ENCODE measurements around the gene RRAGC.

DNA sequence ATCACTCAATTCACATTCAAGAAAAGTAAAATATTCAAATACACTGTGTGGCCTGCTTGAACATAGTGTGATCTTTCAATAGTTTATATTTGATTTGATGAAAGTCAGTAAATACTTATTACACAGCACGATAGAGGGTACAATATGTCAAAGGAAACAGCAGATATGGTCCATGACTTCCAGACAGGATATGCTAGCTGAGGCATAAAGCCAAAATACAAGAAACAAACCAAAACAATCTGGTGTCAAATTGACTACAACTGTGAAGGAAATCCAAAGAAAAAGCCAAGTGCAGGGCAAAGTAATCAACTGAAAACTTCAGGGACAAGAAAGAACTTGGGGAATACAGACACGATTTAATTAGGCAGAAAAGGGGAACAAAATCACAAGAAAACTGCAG lies 19.3 kb downstream of the RRAGC start:
- TF ChIP-seq TP53 (CRISPR knock-in tag; IDR thresholded peaks at IDR 0.05) (no peak), ELF4 (CRISPR knock-in tag; IDR thresholded peaks at IDR 0.05; ENCODE audit: low read depth) (no peak), FOXJ3 (CRISPR knock-in tag; IDR thresholded peaks at IDR 0.05; ENCODE audit: borderline replicate concordance) (no peak)
- TF ChIP-seq, protein P1, sequence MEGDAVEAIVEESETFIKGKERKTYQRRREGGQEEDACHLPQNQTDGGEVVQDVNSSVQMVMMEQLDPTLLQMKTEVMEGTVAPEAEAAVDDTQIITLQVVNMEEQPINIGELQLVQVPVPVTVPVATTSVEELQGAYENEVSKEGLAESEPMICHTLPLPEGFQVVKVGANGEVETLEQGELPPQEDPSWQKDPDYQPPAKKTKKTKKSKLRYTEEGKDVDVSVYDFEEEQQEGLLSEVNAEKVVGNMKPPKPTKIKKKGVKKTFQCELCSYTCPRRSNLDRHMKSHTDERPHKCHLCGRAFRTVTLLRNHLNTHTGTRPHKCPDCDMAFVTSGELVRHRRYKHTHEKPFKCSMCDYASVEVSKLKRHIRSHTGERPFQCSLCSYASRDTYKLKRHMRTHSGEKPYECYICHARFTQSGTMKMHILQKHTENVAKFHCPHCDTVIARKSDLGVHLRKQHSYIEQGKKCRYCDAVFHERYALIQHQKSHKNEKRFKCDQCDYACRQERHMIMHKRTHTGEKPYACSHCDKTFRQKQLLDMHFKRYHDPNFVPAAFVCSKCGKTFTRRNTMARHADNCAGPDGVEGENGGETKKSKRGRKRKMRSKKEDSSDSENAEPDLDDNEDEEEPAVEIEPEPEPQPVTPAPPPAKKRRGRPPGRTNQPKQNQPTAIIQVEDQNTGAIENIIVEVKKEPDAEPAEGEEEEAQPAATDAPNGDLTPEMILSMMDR (IDR thresholded peaks at IDR 0.05): no peak
- TF ChIP-seq, protein P2, sequence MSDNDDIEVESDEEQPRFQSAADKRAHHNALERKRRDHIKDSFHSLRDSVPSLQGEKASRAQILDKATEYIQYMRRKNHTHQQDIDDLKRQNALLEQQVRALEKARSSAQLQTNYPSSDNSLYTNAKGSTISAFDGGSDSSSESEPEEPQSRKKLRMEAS (CRISPR knock-in tag; IDR thresholded peaks at IDR 0.05): no peak
- TF ChIP-seq, protein P3, sequence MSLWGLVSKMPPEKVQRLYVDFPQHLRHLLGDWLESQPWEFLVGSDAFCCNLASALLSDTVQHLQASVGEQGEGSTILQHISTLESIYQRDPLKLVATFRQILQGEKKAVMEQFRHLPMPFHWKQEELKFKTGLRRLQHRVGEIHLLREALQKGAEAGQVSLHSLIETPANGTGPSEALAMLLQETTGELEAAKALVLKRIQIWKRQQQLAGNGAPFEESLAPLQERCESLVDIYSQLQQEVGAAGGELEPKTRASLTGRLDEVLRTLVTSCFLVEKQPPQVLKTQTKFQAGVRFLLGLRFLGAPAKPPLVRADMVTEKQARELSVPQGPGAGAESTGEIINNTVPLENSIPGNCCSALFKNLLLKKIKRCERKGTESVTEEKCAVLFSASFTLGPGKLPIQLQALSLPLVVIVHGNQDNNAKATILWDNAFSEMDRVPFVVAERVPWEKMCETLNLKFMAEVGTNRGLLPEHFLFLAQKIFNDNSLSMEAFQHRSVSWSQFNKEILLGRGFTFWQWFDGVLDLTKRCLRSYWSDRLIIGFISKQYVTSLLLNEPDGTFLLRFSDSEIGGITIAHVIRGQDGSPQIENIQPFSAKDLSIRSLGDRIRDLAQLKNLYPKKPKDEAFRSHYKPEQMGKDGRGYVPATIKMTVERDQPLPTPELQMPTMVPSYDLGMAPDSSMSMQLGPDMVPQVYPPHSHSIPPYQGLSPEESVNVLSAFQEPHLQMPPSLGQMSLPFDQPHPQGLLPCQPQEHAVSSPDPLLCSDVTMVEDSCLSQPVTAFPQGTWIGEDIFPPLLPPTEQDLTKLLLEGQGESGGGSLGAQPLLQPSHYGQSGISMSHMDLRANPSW (CRISPR knock-in tag; conservative IDR thresholded peaks at IDR 0.05; ENCODE audit: low read depth): no peak
